SU-DHL-6 (cell line): Measurements from ENCODE around the gene RNF144A.

Experiments
- H2AFZ ChIP-seq: fragments of 200-600 bp; sonication (generic); 2 replicates; pipeline ENCODE4 v1.6.1; 2014; ENCODE audit warnings: low read depth, mild to moderate bottlenecking, moderate library complexity, mixed read lengths, antibody characterized with exemption, low read length; ENCODE audit not compliant: severe bottlenecking
- H3F3A ChIP-seq: fragments of 200-600 bp; shearing (Covaris generic); 2 replicates; pipeline ENCODE4 v1.6.0; 2016; ENCODE audit warnings: antibody characterized with exemption, mild to moderate bottlenecking; ENCODE audit not compliant: insufficient read depth
- H3K27ac ChIP-seq: fragments of 200-600 bp; sonication (generic); 2 replicates; pipeline ENCODE4 v1.5.1; 2016; ENCODE audit warnings: low read depth, mild to moderate bottlenecking, low read length, moderate library complexity, mixed read lengths
- H3K27me3 ChIP-seq: fragments of 200-600 bp; sonication (generic), shearing (Covaris generic); 2 replicates; pipeline ENCODE4 v1.6.0; 2014; ENCODE audit warnings: mild to moderate bottlenecking, low read length
- H3K36me3 ChIP-seq: fragments of 200-600 bp; sonication (generic); 2 replicates; pipeline ENCODE4 v1.6.1; 2014; ENCODE audit warnings: mild to moderate bottlenecking, low read length, mixed read lengths
- H3K4me2 ChIP-seq: fragments of 300-600, 200-600 bp; shearing (Covaris generic), sonication (generic); 2 replicates; pipeline ENCODE4 v1.6.0; 2014; ENCODE audit warnings: low read length, low read depth, mild to moderate bottlenecking; ENCODE audit not compliant: poor library complexity, severe bottlenecking
- H3K4me3 ChIP-seq: fragments of 200-600 bp; sonication (generic); 2 replicates; pipeline ENCODE4 v1.5.1; 2014; ENCODE audit warnings: antibody characterized with exemption, low read length, mild to moderate bottlenecking, mixed read lengths; ENCODE audit not compliant: insufficient read depth, poor library complexity, severe bottlenecking
- H3K79me2 ChIP-seq: fragments of 200-600 bp; sonication (generic); 2 replicates; pipeline ENCODE4 v1.6.1; 2014; ENCODE audit warnings: mild to moderate bottlenecking, low read length, moderate library complexity; ENCODE audit not compliant: insufficient read depth
- H3K9ac ChIP-seq: fragments of 200-600 bp; sonication (generic); 2 replicates; pipeline ENCODE4 v1.7.0; 2014; ENCODE audit warnings: mild to moderate bottlenecking, low read length
- H3K9me2 ChIP-seq: fragments of 200-600 bp; sonication (generic); replicated peaks from 2 replicates; pipeline ENCODE4 v1.6.1; 2014; ENCODE audit warnings: low read length; ENCODE audit not compliant: insufficient read depth
- H3K9me3 ChIP-seq: fragments of 200-600 bp; sonication (generic); 2 replicates; pipeline ENCODE4 v1.6.1; 2014; ENCODE audit warnings: low read length, mixed read lengths; ENCODE audit not compliant: insufficient read depth
- H4K20me1 ChIP-seq: fragments of 200-600 bp; sonication (generic); 2 replicates; pipeline ENCODE4 v1.6.1; 2014; ENCODE audit warnings: low read depth, mild to moderate bottlenecking, antibody characterized with exemption, low read length, moderate library complexity, mixed read lengths
- CTCF ChIP-seq: fragments of 200-600 bp; sonication (generic); IDR thresholded peaks from one replicate; pipeline ENCODE4 v1.5.1; 2017; ENCODE audit warnings: antibody characterized with exemption, mild to moderate bottlenecking, low read length, moderate library complexity; ENCODE audit not compliant: insufficient read depth, poor library complexity, severe bottlenecking
- EZH2phosphoT487 ChIP-seq: fragments of 200-600 bp; sonication (generic), shearing (Covaris generic); conservative IDR thresholded peaks from 2 replicates; pipeline ENCODE4 v1.6.1; 2018; ENCODE audit warnings: mild to moderate bottlenecking, antibody characterized with exemption, low read length, moderate library complexity, mixed read lengths

RNF144A gene

GRCh38 chr2:7063789-7064188 lies 146.6 kb downstream of the RNF144A start:
- no peak overlapping the region for H3K4me2 ChIP-seq
- no peaks in the 10 kb centered on the region for H4K20me1 ChIP-seq
- no peaks in the 10 kb centered on the region for H3K27me3 ChIP-seq
- no peaks in the 10 kb centered on the region for H3K79me2 ChIP-seq
- H3K9me3 ChIP-seq, result no peaks in the 10 kb centered on the region
- no peak overlapping the region for H3K27ac ChIP-seq
- TF ChIP-seq CTCF (no peak), EZH2phosphoT487 (no peak)
- H3K9me2 ChIP-seq, result no peaks in the 10 kb centered on the region
- H3K9ac ChIP-seq, result no peak overlapping the region
- H2AFZ ChIP-seq, result no peak overlapping the region
- no peak overlapping the region for H3K4me3 ChIP-seq
- H3F3A ChIP-seq, result peaks cover 5% of the 10 kb centered on the region; the same call in 1 of the 2 replicates
- H3K36me3 ChIP-seq, result no peaks in the 10 kb centered on the region

GRCh38 chr2:7068457-7068856 lies 151.2 kb downstream of the RNF144A start:
- Histone ChIP-seq H3F3A (no peaks in the 10 kb centered on the region), H3K9ac (no peak overlapping the region)
- TF ChIP-seq EZH2phosphoT487 (no peak), CTCF (no peak)

DNA sequence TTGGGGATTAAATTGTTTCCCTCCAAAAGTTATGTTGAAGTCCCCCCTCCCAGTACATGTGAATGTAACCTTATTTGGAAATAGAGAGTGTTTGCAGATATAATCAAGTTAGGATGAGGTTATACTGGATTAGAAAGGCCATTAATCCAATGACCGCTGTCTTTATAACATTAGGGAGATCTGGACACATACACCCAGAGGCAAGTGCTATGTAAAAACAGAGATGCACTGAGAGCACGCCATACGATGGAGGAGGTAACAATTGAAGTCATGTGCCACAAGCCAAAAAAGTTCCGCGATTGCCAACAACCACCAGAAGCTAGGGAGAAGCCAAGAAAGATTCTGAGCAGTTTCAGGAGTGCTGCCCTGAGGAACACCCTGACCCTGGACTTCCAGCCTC lies 153.3 kb downstream of the RNF144A start:
- H3K9ac ChIP-seq, result no peak overlapping the region
- no peak overlapping the region for H3K27ac ChIP-seq
- H3K9me3 ChIP-seq, result no peaks in the 10 kb centered on the region
- H3K27me3 ChIP-seq, result no peaks in the 10 kb centered on the region
- H2AFZ ChIP-seq, result no peak overlapping the region
- TF ChIP-seq CTCF, result no peak
- TF ChIP-seq EZH2phosphoT487, result no peak
- no peaks in the 10 kb centered on the region for H4K20me1 ChIP-seq
- no peaks in the 10 kb centered on the region for H3F3A ChIP-seq
- no peaks in the 10 kb centered on the region for H3K9me2 ChIP-seq
- no peak overlapping the region for H3K4me2 ChIP-seq
- no peak overlapping the region for H3K4me3 ChIP-seq
- no peaks in the 10 kb centered on the region for H3K36me3 ChIP-seq
- H3K79me2 ChIP-seq, result no peaks in the 10 kb centered on the region

More at GRCh38 chr2:7068457-7068856, 151.2 kb downstream of the RNF144A start:
- Histone ChIP-seq H3K9me3 (no peaks in the 10 kb centered on the region), H3K27ac (no peak overlapping the region), H3K4me3 (no peak overlapping the region), H2AFZ (no peak overlapping the region), H3K36me3 (no peaks in the 10 kb centered on the region), H3K4me2 (no peak overlapping the region), H3K27me3 (no peaks in the 10 kb centered on the region), H3K79me2 (no peaks in the 10 kb centered on the region), H4K20me1 (no peaks in the 10 kb centered on the region), H3K9me2 (no peaks in the 10 kb centered on the region)
